ENCODE measurements around the gene PRMT7.

The PRMT7 gene

GRCh38 chr16:68363658-68364521 is 53.1 kb downstream of the PRMT7 start:
- no peak for DNase-seq (ENCODE audit: low read depth)

- DNase-seq (ENCODE audit: low read depth), result no peak
These were observed 53.8 kb downstream of the PRMT7 start for GRCh38 chr16:68364561-68364998.

GRCh38 chr16:68365167-68365817 is 54.5 kb downstream of the PRMT7 start:
- no peak for DNase-seq (ENCODE audit: low read depth)

GRCh38 chr16:68366062-68366461 is 55.2 kb downstream of the PRMT7 start:
- no peak for DNase-seq (ENCODE audit: low read depth)

DNA sequence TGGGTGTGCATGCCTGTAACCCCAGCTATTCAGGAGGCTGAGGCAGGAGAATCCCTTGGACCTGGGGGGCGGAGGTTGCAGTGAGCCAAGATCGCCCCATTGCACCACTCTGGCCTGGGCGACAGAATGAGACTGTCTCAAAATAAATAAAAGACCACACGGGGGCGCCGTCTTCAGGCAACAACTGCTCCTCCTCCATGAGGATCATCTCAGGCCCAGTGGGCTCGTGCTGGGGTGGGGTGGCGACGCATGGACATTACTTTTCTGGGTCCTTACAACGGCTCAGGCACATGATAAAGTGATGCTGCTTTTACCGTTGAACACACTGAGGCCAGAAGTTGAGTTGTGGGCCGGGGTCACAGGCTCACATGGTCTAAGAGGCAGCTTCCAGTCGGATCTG is 56.2 kb downstream of the PRMT7 start:
- DNase-seq (ENCODE audit: low read depth), result no peak

DNA sequence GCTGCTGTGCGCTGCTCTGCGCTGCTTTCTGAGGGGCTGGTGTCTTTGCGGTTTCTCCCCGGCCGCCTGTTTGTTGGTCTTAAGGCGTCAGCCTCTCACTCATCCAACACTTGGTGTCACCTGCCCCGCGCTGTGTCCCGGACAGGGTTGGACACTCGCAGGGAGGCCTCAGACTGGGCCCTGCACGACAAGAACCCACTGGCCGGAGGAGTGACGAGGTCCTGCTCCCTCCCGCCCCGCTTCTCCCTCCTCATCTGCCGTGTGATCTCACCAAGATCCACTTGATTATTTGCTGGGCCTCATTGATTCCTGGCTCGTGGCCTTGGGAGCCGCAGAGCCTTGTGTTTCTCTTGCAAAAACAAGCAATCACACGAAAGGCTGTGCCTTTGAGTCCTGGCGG is 56.6 kb downstream of the PRMT7 start:
- no peak for DNase-seq (ENCODE audit: low read depth)

DNA sequence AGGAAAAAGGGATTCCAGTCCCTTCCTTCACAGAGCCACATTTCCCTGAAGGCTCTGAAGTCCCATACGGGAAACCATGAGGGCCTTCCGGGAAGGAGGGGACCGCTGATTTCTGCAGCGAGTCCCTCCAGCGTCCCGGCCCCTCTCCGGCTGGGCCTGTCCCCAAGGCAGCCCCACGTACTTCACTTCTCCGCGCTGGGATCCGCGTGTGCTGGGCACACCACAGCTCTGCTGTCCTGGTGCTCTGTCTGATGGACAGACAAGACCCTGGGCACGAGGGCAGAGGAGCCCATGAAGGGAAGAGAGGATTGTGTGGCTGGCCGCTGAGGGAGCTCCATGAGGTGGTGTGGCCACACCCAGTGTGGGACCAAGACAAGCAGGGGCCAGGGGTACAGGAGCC is 57.1 kb downstream of the PRMT7 start:
- no peak for DNase-seq (ENCODE audit: low read depth)

DNA sequence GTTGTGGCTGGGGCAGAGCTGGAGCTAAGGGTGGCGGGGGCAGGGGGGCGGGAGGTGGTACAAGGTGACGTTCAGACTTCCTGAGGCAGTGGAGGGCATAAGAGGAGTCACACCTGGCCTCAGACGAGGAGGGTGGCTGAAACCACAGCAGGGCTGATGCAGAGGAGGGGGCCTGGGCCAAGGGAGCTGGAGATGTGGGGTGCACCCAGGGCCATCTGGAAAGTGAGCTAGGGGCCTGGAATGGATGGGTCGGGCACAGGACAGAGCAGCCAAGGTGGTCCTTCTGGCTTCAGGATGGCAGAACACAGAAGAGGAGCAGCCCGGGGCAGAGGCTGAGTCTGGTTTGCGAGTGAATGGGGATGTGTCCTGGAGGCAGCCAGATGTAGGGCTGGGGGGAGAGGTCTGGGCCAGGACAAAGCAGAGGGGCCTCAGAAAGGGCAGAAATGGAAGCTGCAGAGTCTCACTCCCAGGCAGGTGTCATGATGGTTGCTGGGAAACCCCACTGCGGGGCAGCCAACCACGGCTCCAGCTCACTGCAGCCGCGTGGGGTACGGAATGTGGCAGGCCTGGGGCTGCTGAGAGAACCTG is 57.6 kb downstream of the PRMT7 start:
- DNase-seq (ENCODE audit: low read depth), result no peak

DNA sequence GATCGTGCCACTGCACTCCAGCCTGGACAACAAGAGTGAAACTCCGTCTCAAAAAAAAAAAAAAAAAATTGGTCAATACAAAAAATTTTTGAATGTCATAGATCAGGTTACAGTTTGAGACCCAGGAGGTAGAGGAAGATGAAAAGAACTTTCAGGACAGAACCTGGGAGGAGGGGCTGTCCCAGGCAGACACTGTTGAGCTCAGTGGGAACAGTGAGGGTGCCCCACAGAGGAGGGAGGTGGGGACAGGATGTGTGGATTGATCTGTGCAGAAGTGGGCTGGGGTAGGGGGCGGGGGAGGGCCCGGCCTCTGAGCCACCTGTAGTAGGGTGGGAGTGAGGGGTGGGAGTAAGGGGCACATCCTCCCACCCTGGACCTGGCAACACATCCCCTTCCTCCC is 58.3 kb downstream of the PRMT7 start:
- no peak for DNase-seq (ENCODE audit: low read depth)

- no peak for DNase-seq (ENCODE audit: low read depth)
These were observed 59.1 kb downstream of the PRMT7 start for GRCh38 chr16:68369697-68370580.

DNA sequence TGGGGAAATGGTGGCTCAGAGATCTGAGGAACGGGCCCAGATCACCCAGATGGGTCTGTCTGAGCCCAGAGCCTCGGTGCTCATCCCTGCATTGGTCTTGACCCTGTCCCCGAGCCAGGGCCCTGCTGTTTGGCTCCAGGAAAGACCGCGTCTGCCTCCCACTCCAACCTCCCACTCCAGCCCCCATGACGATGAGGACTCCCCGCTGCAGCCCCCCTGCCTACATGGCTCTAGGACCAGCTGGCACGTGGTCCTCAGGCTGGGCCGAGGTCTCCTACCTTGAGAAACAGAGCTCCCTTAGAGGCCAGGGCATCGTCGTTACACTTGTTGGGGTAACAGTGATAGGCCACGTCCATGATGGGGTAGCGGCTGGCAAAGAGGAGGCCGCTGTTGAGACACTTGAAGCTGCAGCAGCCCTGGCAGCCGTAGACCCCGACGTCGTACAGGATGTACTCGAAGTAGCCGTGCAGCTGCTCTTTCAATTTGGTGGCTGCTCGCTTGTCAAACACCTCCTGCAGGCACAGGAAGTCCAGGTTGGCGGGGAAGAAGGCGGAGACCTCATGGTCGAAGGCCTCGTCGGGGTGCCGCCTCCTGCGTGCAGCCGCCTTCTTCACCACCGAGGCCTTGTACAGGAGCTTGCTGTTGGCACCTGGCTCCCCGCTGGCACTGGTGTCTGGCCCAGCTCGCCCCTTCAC is 59.9 kb downstream of the PRMT7 start:
- DNase-seq (ENCODE audit: low read depth), result no peak

GRCh38 chr16:68371276-68371651 is 60.4 kb downstream of the PRMT7 start:
- no peak for DNase-seq (ENCODE audit: low read depth)

DNA sequence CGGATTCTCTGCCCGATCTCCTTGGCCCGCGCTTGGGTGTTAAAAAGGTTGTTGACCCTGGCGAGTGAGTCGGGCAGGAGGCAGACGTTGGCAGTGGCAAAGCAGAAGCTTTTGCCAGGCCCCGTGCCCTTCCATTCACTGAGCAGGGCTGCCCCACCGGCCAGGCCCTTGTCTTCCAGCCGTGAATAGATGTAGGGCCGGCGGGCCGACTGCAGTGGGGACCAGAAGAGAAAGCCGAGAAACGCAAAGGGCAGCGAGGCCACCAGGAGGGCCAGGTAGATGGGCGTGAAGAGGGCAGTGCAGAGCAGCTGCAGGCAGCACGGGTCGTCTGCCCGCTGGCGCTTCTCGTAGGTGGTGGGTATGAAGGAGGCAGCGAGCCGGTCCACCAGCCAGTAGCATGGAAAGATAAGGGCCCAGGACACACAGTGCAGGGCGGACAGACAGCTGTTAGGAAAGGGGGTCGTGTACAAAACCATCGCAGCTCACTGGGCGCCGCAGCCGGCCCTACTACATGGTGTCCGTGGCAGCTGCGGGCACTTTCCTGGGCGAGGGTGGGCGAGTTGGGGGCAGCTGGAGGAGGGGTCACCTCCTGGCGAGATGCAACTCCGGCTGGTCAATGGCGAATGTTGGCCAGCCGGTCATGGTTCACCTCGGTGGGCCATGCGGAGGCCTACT is 61.0 kb downstream of the PRMT7 start:
- DNase-seq (ENCODE audit: low read depth), result no peak

DNA sequence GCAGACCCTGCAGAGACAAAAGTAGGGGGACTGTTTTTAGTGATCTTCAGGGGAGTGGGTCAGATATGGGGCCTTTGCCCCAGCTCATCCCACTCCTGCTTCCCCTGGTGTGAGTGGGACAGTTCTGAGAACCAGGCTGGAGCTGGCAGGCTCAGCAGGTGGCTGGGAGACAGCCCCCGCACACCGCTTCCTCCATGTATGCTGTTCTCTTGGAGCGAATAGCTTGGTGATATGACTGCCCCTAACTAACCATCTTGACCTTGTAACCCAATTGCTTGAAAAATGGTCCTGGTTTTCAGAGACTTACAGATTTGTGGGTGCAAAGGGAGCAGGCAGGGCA is 61.5 kb downstream of the PRMT7 start:
- no peak for DNase-seq (ENCODE audit: low read depth)

DNA sequence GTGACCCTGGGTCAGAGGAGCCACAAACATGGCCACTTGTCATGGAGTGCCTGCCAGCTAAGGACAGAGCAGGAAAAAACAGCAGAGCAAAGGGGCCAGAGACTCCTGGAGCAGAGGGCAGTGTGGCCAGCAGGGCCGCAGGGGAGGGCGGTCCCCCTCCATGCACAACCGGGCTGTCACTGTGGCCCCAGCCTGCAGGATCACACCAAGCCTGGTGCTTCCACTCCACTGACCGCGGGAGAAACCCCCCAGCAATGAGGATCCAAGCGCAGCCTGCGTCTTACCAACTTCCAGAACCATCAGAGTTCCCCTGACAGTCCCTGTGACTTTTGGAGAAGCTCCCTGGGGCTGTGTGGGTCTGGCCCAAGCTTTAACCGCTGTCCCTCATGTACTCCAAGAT is 62.0 kb downstream of the PRMT7 start:
- DNase-seq (ENCODE audit: low read depth), result no peak

DNA sequence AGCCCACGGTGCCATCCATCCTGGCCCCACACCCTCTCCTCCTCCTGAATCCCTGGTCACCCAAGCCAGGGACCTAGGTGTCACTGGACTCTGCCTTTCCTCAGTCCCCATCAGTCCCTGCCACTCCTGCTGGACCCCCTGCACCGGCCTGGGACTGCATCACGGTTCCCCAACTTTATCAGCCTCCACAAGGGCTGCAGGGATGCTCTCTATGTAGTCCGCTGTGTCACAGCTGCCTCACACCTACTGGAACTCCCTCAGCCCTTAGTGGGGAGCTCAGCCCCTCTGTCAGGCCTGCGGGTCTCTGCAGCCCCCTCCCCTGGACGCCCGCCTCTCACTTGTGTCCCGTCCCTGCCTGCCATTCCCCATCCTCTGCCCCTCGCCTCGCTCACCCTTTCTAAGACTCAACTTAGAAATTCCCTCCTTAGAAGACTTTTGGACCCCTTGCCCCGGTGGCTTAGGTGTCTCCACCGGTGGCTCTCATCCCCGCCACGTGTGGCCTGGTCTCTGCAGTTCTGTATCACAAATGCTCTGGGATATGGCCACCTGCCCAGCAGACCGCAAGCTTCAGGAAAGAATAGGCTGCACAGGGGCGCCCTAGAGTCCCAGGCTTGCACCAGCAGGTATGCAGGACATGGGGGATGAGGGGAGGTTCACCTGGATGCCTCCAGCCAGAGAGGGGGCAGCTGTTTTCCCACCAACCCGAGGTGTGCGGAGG is 62.9 kb downstream of the PRMT7 start:
- DNase-seq (ENCODE audit: low read depth), result no peak

GRCh38 chr16:68374246-68374805 is 63.5 kb downstream of the PRMT7 start:
- DNase-seq (ENCODE audit: low read depth), result no peak

DNA sequence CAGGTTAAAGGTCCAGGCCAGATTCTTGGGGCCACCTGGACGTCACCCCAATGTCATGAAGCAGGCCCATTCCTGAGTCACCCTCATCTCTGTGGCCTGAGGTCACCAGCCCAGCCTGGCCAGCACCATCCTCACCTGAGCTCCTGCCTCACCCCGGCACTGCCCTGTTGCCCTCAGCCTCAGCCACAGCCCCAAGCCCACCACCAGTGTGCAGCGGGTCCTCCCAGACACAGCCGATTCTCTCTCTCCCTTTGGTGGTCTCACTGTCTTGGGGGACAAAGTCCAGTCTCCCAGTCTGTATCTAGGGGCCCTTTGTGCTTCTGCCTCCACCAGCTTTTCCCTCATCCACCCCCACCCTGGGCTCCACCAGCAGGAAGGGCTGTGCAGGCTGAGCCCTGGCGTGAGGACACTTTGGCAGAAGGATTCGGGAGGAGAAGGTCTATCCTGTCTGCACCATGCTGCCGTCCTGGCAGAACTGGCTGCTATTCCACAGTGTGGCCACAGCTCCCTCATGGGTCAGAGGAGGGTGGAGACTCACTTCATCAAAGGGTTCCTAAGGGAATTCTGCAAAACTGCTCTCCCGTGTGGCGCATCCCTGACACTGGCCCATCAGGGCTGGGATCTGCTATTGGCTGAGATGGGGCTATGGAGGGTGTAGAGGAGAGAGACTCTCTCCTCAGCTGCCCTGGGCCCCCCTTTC is 64.3 kb downstream of the PRMT7 start:
- DNase-seq (ENCODE audit: low read depth), result no peak

DNA sequence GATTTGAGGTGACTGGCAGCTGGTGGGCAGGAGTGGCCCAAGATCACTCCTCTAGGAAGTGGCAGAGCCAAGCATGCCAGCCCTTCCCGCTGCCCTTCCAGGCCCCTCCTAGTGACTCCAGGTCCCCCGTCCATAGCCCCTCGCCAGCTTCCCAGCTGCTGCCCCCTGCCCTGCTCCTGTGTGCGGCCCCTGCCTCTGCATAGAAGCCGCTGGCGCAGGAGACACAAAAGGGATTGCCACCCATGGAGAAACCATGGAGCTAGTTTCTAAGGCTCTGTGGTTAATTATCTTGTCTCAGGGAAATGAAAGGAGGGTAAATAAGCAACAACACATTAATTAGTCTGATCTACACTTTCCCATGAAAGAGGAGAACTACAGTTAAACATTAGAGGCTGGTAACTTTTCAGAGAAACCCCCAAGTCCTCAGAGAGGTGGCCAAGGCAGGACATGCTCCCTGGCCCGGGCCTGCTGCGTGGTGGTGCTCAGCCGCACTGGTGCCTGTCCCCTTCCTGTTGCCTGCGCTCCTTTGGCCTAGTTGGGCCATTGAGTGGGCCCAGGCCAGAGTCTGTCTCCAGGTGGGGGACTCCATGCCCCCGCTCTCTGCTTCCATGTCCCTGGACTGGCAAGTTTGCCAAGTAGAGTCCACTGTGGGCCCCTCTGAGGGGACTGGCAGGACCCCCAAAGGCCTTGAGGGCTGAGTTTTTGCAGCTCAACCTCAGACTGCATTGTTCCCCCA is 65.2 kb downstream of the PRMT7 start:
- no peak for DNase-seq (ENCODE audit: low read depth)

All from stimulated activated CD8-positive, alpha-beta memory T cell treated with anti-CD3 and anti-CD28 coated beads, Interleukin-15, amount 100 ng/mL, for 24 hours (primary cell).